Spleen (tissue), 13 donors: ENCODE measurements around the gene DCUN1D4. TPM values are rescaled to one million over a fixed set of nuclear protein-coding genes. Genes with fewer than 3 reads are reported as not detected.

Experiments
- DNase-seq: peaks from one replicate; pipeline ENCODE4 v3.0.0-alpha.2; 2020
- H3K27ac ChIP-seq, 8 donors: fragments of 200-600 bp; sonication (generic) in 7 of 8; 1 replicate in 4 of 8; 2 replicates in 4 of 8; pipeline versions ENCODE4 v1.5.0 to v1.8.0; 2016 to 2021; ENCODE audit warnings: inconsistent platforms in 4 of 8, mild to moderate bottlenecking in 4 of 8, moderate library complexity in 1 of 8
- H3K27me3 ChIP-seq, 7 donors: fragments of 200-600 bp; sonication (generic) in 6 of 7; replicated peaks in 1 of 7; 1 replicate in 4 of 7; 2 replicates in 3 of 7; pipeline versions ENCODE4 v1.5.0 to v1.8.0; 2016 to 2021; ENCODE audit warnings: inconsistent platforms in 3 of 7, mild to moderate bottlenecking in 1 of 7
- H3K36me3 ChIP-seq, 6 donors: fragments of 200-600 bp; sonication (generic) in 5 of 6; 1 replicate in 4 of 6; 2 replicates in 2 of 6; pipeline versions ENCODE4 v1.5.0 to v1.8.0; 2016 to 2021; ENCODE audit warnings: inconsistent platforms in 2 of 6
- H3K4me1 ChIP-seq, 6 donors: fragments of 200-600 bp; sonication (generic) in 5 of 6; 1 replicate in 3 of 6; 2 replicates in 3 of 6; pipeline versions ENCODE4 v1.5.0 to v1.8.0; 2016 to 2021; ENCODE audit warnings: inconsistent platforms in 3 of 6
- H3K4me3 ChIP-seq, 8 donors: fragments of 200-600 bp; sonication (generic) in 7 of 8; 1 replicate in 4 of 8; 2 replicates in 4 of 8; pipeline versions ENCODE4 v1.5.0 to v1.8.0; 2016 to 2021; ENCODE audit warnings: inconsistent platforms in 4 of 8, mild to moderate bottlenecking in 4 of 8, moderate library complexity in 2 of 8
- H3K9me3 ChIP-seq, 8 donors: fragments of 200-600 bp; sonication (generic) in 7 of 8; 1 replicate in 4 of 8; 2 replicates in 4 of 8; pipeline versions ENCODE4 v1.5.0 to v1.8.0; 2016 to 2021; ENCODE audit warnings: inconsistent platforms in 4 of 8
- CTCF ChIP-seq, 11 experiments: fragments of 200-600 bp in 7 of 11; fragments of 450-650 bp in 4 of 11; sonication (generic) in 4 of 11; IDR thresholded peaks in 8 of 11; conservative IDR thresholded peaks in 3 of 11; 1 replicate in 7 of 11; 2 replicates in 4 of 11; pipeline versions ENCODE4 v1.4.0 to v1.8.0; 2016 to 2021; ENCODE audit warnings: antibody characterized with exemption in 11 of 11, inconsistent platforms in 4 of 11, mild to moderate bottlenecking in 1 of 11
- POLR2A ChIP-seq, 3 donors: fragments of 450-650 bp; IDR thresholded peaks; one replicate each; pipeline ENCODE4 v1.5.1; 2017; ENCODE audit warnings: antibody characterized with exemption in 3 of 3, mild to moderate bottlenecking in 1 of 3
- POLR2AphosphoS5 ChIP-seq, 3 donors: sonication (generic); formaldehyde crosslinking; IDR thresholded peaks; one replicate each; pipeline ENCODE4 v1.5.1; 2017; ENCODE audit warnings: antibody characterized with exemption in 3 of 3
- WGBS, 5 donors: extraction: QIAGEN DNeasy Blood & Tissue Kit in 3 of 5; methylation state at CpG; one replicate each; pipeline versions ENCODE4 v1.1.5 to v1.1.7; 2013 to 2018; 5-methylcytosine and 5-hydroxymethylcytosine counted together
- intact Hi-C: fragments of 100-400 bp; cut with DNase I; formaldehyde crosslinking; loops from one replicate; pipeline ENCODE4 v1.15.0; 2023; ENCODE audit warnings: low total_unique reads
- long read RNA-seq, 2 donors: transcript quantifications; one replicate each; lab custom pipeline, GENCODE V29; 2026
- polyA plus RNA-seq, 3 donors: library from polyadenylated mRNA; stranded (reverse); fragments of 200-250 nt; gene quantifications; one replicate each; pipeline ENCODE4 v1.2.1, GENCODE V29; 2013
- total RNA-seq, 7 donors: library from RNA; depleted of rRNA in 3 of 7; stranded (reverse); fragments of >200 nt in 3 of 7; fragmentation: NEBNext Ultra II Directional in 4 of 7; extraction: Animal tissue kit (Norgen Biotek cat#: 25700) in 4 of 7; gene quantifications; one replicate each; pipeline versions ENCODE4 v1.1.0 to v1.2.1, GENCODE V29; 2016 to 2021
- donor health status: healthy with polysubstance abuse.
- donor health status: DM: no; HTN: no; CAD: no; lungs with moderate emphysema.
- donor health status: DM: no; HTN: no; CAD: no.
- donor health status: Bipolar disorder and iron deficiency.
- donor health status: healthy.
- donor health status: DM: no; HTN: no; CAD: no.
- donor health status: DM: yes; HTN: yes; CAD: no.

Gene DCUN1D4
- 10 to 100 TPM; 30.8 to 59.8 (median 44.8) TPM for total RNA-seq
- 10 to 100 TPM; 10.8 to 15.8 (median 12.9) TPM for polyA plus RNA-seq
- long read RNA-seq, donor 1, full-length matches to known transcripts = 5 of 5 reads
- long read RNA-seq, donor 1, partial matches to known transcripts = 0 of 5 reads
- long read RNA-seq, donor 1, other reads (novel, unspliced or antisense) = 0 of 5 reads
- long read RNA-seq, donor 2, full-length matches to known transcripts = 4 of 4 reads
- long read RNA-seq, donor 2, partial matches to known transcripts = 0 of 4 reads
- long read RNA-seq, donor 2, other reads (novel, unspliced or antisense) = 0 of 4 reads

- H3K9me3 ChIP-seq = no peaks in the 10 kb centered on the region
- H3K27ac ChIP-seq = peak within 1 kb of the TSS; percentile 82 to 97 (median 93)
- TF ChIP-seq POLR2A (IDR thresholded peaks at IDR 0.05) (peak in 1 of 3 donors; percentile 25), CTCF (IDR thresholded peaks at IDR 0.05 in 8 of 11, conservative IDR thresholded peaks at IDR 0.05 in 3 of 11) (peak; percentile 29 to 76 (median 65)), POLR2AphosphoS5 (IDR thresholded peaks at IDR 0.05) (peak; percentile 80 to 90 (median 86))
- peaks cover 0 to 39% (median 19%) of the 10 kb centered on the region in 6 donors for H3K4me1 ChIP-seq
- 0 to 1% (median 1%) methylated on average over 51 to 68 of the region's 68 CpGs for WGBS, 5 donors
- no peaks in the 10 kb centered on the region for H3K27me3 ChIP-seq
- H3K4me3 ChIP-seq = peak within 1 kb of the TSS; percentile 81 to 97 (median 94)
- DNase-seq = peak; percentile 100
- H3K36me3 ChIP-seq = no peaks in the 10 kb centered on the region
- intact Hi-C loops = no loop called here
Measured at GRCh38 chr4:51842554-51843308, at the start of gene DCUN1D4. TSS of gene DCUN1D4 (plus strand) at chr4:51843153. CDS start at chr4:51843243, 90 bp downstream.

- intact Hi-C loops = no loop called here
- no peak for TF ChIP-seq CTCF (IDR thresholded peaks at IDR 0.05 in 8 of 11, conservative IDR thresholded peaks at IDR 0.05 in 3 of 11)
- no peak for TF ChIP-seq POLR2AphosphoS5 (IDR thresholded peaks at IDR 0.05)
- no peak for TF ChIP-seq POLR2A (IDR thresholded peaks at IDR 0.05)
- 86 to 92% (median 87%) methylated on average over 8 of the region's 8 CpGs for WGBS, 5 donors
Measured at GRCh38 chr4:51820443-51821234, 22.3 kb upstream of the DCUN1D4 start.

GRCh38 chr4:51825341-51825740, 17.6 kb upstream of the DCUN1D4 start:
- H3K36me3 ChIP-seq = no peaks in the 10 kb centered on the region
- no peak overlapping the region for H3K27ac ChIP-seq
- DNase-seq = no peak
- intact Hi-C loops = no loop called here
- TF ChIP-seq CTCF (IDR thresholded peaks at IDR 0.05 in 8 of 11, conservative IDR thresholded peaks at IDR 0.05 in 3 of 11) (no peak), POLR2AphosphoS5 (IDR thresholded peaks at IDR 0.05) (no peak), POLR2A (IDR thresholded peaks at IDR 0.05) (no peak)
- H3K27me3 ChIP-seq = no peaks in the 10 kb centered on the region
- H3K9me3 ChIP-seq = peaks cover 3 to 23% (median 20%) of the 10 kb centered on the region in 8 donors
- no peak overlapping the region for H3K4me3 ChIP-seq
- H3K4me1 ChIP-seq = no peaks in the 10 kb centered on the region
- WGBS, 5 donors = 59 to 70% (median 68%) methylated on average over 5 of the region's 5 CpGs

More at GRCh38 chr4:51820443-51821234, 22.3 kb upstream of the DCUN1D4 start:
- Histone ChIP-seq H3K36me3 (no peaks in the 10 kb centered on the region), H3K4me1 (no peaks in the 10 kb centered on the region), H3K27me3 (no peaks in the 10 kb centered on the region), H3K4me3 (no peak overlapping the region), H3K27ac (no peak overlapping the region), H3K9me3 (peaks cover 3 to 48% (median 39%) of the 10 kb centered on the region in 8 donors)
- no peak for DNase-seq
